DLD1 (cell line): ENCODE measurements around the gene UGDH.
"Not testable (repeated sequence)": the region's sequence is repeated elsewhere in the genome, so short reads cannot be mapped to it uniquely, and the experiment has no call there.

Source experiments
- in situ Hi-C: cut with HindIII; loops from 2 replicates; pipeline ENCODE4 v1.10.0; 2017; ENCODE audit warnings: low sequenced_read_pairs

The UGDH gene

GRCh38 chr4:39497909-39498726, 29.1 kb downstream of the UGDH start:
- in situ Hi-C loops, result no loop called here

- in situ Hi-C loops, result no loop called here
Observed at GRCh38 chr4:39495446-39496213, 31.6 kb downstream of the UGDH start.

GRCh38 chr4:39494354-39494753, 32.9 kb downstream of the UGDH start:
- in situ Hi-C loops, result no loop called here

GRCh38 chr4:39490322-39490721, 36.9 kb downstream of the UGDH start:
- in situ Hi-C loops, result no loop called here

- in situ Hi-C loops, result no loop called here
Observed at GRCh38 chr4:39486221-39486804, 40.9 kb downstream of the UGDH start.

GRCh38 chr4:39484582-39485272, 42.5 kb downstream of the UGDH start:
- in situ Hi-C loops, result no loop called here

- in situ Hi-C loops, result no loop called here
Observed at GRCh38 chr4:39480902-39481695, 46.1 kb downstream of the UGDH start.

- in situ Hi-C loops, result no loop called here
Observed at GRCh38 chr4:39480251-39480650, 47.0 kb downstream of the UGDH start.

- in situ Hi-C loops, result no loop called here
Observed at GRCh38 chr4:39476187-39476895, 50.9 kb downstream of the UGDH start.

- in situ Hi-C loops, result no loop called here
Observed at GRCh38 chr4:39472396-39472795, 54.8 kb downstream of the UGDH start.

- in situ Hi-C loops, result no loop called here
Observed at GRCh38 chr4:39470402-39470801, 56.8 kb downstream of the UGDH start.

GRCh38 chr4:39469429-39470077, 57.7 kb downstream of the UGDH start:
- in situ Hi-C loops, result no loop called here

- in situ Hi-C loops, result no loop called here
Observed at GRCh38 chr4:39467464-39467863, 59.8 kb downstream of the UGDH start.

GRCh38 chr4:39466747-39467146, 60.5 kb downstream of the UGDH start:
- in situ Hi-C loops, result no loop called here

GRCh38 chr4:39464886-39465501, 62.2 kb downstream of the UGDH start:
- in situ Hi-C loops, result no loop called here

GRCh38 chr4:39458505-39459300, 68.5 kb downstream of the UGDH start, which contains the start of the genes LIAS and RPL9:
LIAS (plus strand) TSS chr4:39459056; CDS start chr4:39459118, 62 bp downstream.
RPL9 (minus strand) TSS chr4:39458922; CDS start chr4:39458439, 483 bp downstream.
- in situ Hi-C loops, result no loop called here

GRCh38 chr4:39458161-39458504, 69.1 kb downstream of the UGDH start:
- in situ Hi-C loops, result not testable (repeated sequence)
